ENCODE results near the gene KCNJ1.

KCNJ1 gene

GRCh38 chr11:128882451-128882850 lies 15.4 kb upstream of the KCNJ1 start:
- DNase-seq (ENCODE audit: low spot score): peak; percentile 14

GRCh38 chr11:128881221-128881620 lies 14.1 kb upstream of the KCNJ1 start:
- peak; percentile 75 for DNase-seq (ENCODE audit: low spot score)

GRCh38 chr11:128879817-128880216 lies 12.7 kb upstream of the KCNJ1 start:
- no peak for DNase-seq (ENCODE audit: low spot score)

- DNase-seq (ENCODE audit: low spot score): no peak
Measured at GRCh38 chr11:128878455-128878854, 11.4 kb upstream of the KCNJ1 start.

- DNase-seq (ENCODE audit: low spot score): no peak
Measured at GRCh38 chr11:128877726-128878125, 10.6 kb upstream of the KCNJ1 start.

GRCh38 chr11:128876133-128876650 lies 9.1 kb upstream of the KCNJ1 start:
- no peak for DNase-seq (ENCODE audit: low spot score)

GRCh38 chr11:128874427-128874826 lies 7.3 kb upstream of the KCNJ1 start:
- DNase-seq (ENCODE audit: low spot score): no peak

GRCh38 chr11:128872594-128872993 lies 5.5 kb upstream of the KCNJ1 start:
- DNase-seq (ENCODE audit: low spot score): no peak

GRCh38 chr11:128872094-128872493 lies 5.0 kb upstream of the KCNJ1 start:
- DNase-seq (ENCODE audit: low spot score): no peak

- DNase-seq (ENCODE audit: low spot score): no peak
Measured at GRCh38 chr11:128871168-128871610, 4.1 kb upstream of the KCNJ1 start.

GRCh38 chr11:128868841-128869671 lies 2.0 kb upstream of the KCNJ1 start:
- DNase-seq (ENCODE audit: low spot score): no peak

- DNase-seq (ENCODE audit: low spot score): no peak
Measured at GRCh38 chr11:128865490-128865889, 1.6 kb downstream of the KCNJ1 start.

- no peak for DNase-seq (ENCODE audit: low spot score)
Measured at GRCh38 chr11:128862908-128863660, 4.0 kb downstream of the KCNJ1 start.

- DNase-seq (ENCODE audit: low spot score): no peak
Measured at GRCh38 chr11:128862406-128862805, 4.7 kb downstream of the KCNJ1 start.

GRCh38 chr11:128860571-128861361 lies 6.3 kb downstream of the KCNJ1 start:
- no peak for DNase-seq (ENCODE audit: low spot score)

GRCh38 chr11:128859563-128860441 lies 7.3 kb downstream of the KCNJ1 start:
- peak; percentile 29 for DNase-seq (ENCODE audit: low spot score)

GRCh38 chr11:128857341-128857740 lies 9.8 kb downstream of the KCNJ1 start:
- no peak for DNase-seq (ENCODE audit: low spot score)

- DNase-seq (ENCODE audit: low spot score): no peak
Measured at GRCh38 chr11:128856241-128856640, 10.9 kb downstream of the KCNJ1 start.

- no peak for DNase-seq (ENCODE audit: low spot score)
Measured at GRCh38 chr11:128854841-128855240, 12.3 kb downstream of the KCNJ1 start.

GRCh38 chr11:128853559-128853958 lies 13.5 kb downstream of the KCNJ1 start:
- DNase-seq (ENCODE audit: low spot score): no peak
